Activated B cell treated with CpG ODN at 0.5 μM for 24 hours (primary cell): ENCODE results near the gene CAPRIN1. TPM values are rescaled to one million over a fixed set of nuclear protein-coding genes. Genes with fewer than 3 reads are reported as not detected.
"Not testable (repeated sequence)": the region's sequence is repeated elsewhere in the genome, so short reads cannot be mapped to it uniquely, and the experiment has no call there.

Experiments
- ATAC-seq: fragments of 200-7000 bp; cut with Tn5 transposase; one replicate; pipeline ENCODE4 v1.10.0; 2021; ENCODE audit warnings: low read depth, mild to moderate bottlenecking, moderate library complexity
- CTCF ChIA-PET: fragments of 350-600 bp; sonication (Branson Sonifier 250); formaldehyde crosslinking; loops from one replicate; lab custom pipeline; 2021; ENCODE audit warnings: antibody characterized with exemption; lab: Charles Lee
- POLR2A ChIA-PET: fragments of 350-600 bp; sonication (Branson Sonifier 250); formaldehyde crosslinking; loops from one replicate; lab custom pipeline; 2021; ENCODE audit warnings: antibody characterized with exemption; lab: Charles Lee
- DNase-seq: peaks from one replicate; pipeline ENCODE4 v3.0.0; 2022
- H3K27ac Mint-ChIP-seq: one replicate; pipeline ENCODE4 v1.8.0; 2020; ENCODE audit warnings: mixed read lengths
- H3K27me3 Mint-ChIP-seq: one replicate; pipeline ENCODE4 v1.8.0; 2021; ENCODE audit warnings: mixed read lengths
- H3K36me3 Mint-ChIP-seq: one replicate; pipeline ENCODE4 v1.8.0; 2021; ENCODE audit warnings: low read depth, mixed read lengths
- H3K4me1 Mint-ChIP-seq: one replicate; pipeline ENCODE4 v1.8.0; 2021; ENCODE audit warnings: mixed read lengths
- H3K4me3 Mint-ChIP-seq: one replicate; pipeline ENCODE4 v1.8.0; 2020; ENCODE audit warnings: mild to moderate bottlenecking, mixed read lengths
- H3K9me3 Mint-ChIP-seq: one replicate; pipeline ENCODE4 v1.8.0; 2020; ENCODE audit warnings: mixed read lengths
- CTCF ChIP-seq: fragments of 200-600 bp; IDR thresholded peaks from one replicate; pipeline ENCODE4 v1.8.0; 2022; ENCODE audit warnings: antibody characterized with exemption, mild to moderate bottlenecking
- intact Hi-C: fragments of 100-400 bp; cut with micrococcal nuclease; formaldehyde crosslinking; loops from one replicate; pipeline ENCODE4 v1.15.1; 2024
- total RNA-seq: library from RNA; stranded (reverse); gene quantifications from 2 replicates; pipeline ENCODE4 v1.2.3, GENCODE V29; 2022

The CAPRIN1 gene
- total RNA-seq, 1 donor from 2014 or later, result 158 TPM

DNA sequence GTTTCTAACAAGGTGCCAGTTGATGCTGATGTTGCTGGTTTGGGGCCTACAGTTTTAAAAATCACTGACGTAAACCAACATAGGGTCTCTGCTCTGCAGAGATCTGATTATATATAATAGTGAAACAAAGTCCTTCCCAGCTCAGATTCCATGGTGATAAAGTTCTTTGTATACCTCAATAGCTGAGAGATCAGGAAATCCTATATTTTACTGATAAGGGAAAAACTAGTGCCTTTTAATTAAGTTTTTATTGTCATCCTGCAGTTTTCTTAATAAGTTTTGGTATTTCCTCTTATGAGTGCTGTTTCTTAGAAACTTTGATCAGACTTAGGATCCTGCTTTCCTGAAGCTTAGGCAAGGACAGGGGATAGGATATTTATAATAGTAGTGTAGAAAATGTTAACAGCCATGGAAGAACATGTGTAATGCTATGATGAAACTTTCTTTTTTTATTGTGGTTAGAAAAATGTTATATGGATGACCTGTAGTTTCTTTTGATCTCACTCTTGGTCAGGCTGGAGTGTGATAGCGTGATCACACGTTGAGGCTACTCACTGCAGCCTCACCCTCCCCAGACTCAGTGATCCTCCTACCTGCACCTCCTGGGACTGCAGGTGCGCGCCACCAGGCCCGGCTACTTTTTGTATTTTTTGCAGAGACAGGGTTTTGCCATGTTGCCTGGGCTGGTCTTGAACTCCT, 14.1 kb downstream of the CAPRIN1 start:
- ChIA-PET POLR2A (interaction anchor here (1.0 kb wide), 1 partner anchor 40 kb away, joined by 4 read pairs; the partner anchor contains the start of gene NAT10), CTCF (interaction anchor here (1.1 kb wide), 1 partner anchor 10 kb away, joined by 3 read pairs; no protein-coding TSS in a partner anchor)
- peaks cover 32% of the 10 kb centered on the region for H3K36me3 Mint-ChIP-seq
- H3K4me1 Mint-ChIP-seq, result peaks cover 55% of the 10 kb centered on the region
- H3K9me3 Mint-ChIP-seq, result no peaks in the 10 kb centered on the region
- no peaks in the 10 kb centered on the region for H3K27me3 Mint-ChIP-seq
- no peak overlapping the region for H3K4me3 Mint-ChIP-seq
- TF ChIP-seq CTCF, result no peak
- DNase-seq, result no peak
- no peak for ATAC-seq
- intact Hi-C loops, result loop anchor here (5.0 kb wide), 1 partner anchor 68 kb away; no protein-coding TSS in a partner anchor
- H3K27ac Mint-ChIP-seq, result no peak overlapping the region

DNA sequence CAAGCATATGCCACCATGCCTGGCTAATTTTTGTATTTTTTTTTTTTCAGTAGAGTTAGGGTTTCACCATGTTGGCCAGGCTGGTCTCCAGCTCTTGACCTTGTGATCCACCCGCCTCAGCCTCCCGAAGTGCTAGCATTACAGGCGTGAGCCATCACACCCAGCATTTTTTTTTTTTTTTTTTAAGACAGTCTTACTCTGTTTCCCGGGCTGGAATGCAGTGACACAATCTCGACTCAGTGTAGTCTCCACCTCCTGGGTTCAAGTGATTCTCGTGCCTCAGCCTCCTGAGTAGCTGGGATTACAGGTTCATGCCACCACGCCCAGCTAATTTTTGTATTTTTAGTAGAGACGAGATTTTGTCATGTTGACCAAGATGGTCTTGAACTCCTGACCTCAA, 15.2 kb downstream of the CAPRIN1 start:
- not testable (repeated sequence) for DNase-seq
- H3K27ac Mint-ChIP-seq, result peak overlapping the region; percentile 76

GRCh38 chr11:34067383-34068065, 16.0 kb downstream of the CAPRIN1 start:
- CTCF ChIA-PET, result interaction anchor here (1.3 kb wide), 1 partner anchor 71 kb away, joined by 3 read pairs; no protein-coding TSS in a partner anchor
- DNase-seq (no peak), ATAC-seq (peak; percentile 86)
- peak overlapping the region; percentile 76 for H3K27ac Mint-ChIP-seq
- no peak for TF ChIP-seq CTCF
- intact Hi-C loops, result loop anchor here (1.0 to 5.0 kb wide), 2 partner anchors 16 to 70 kb away; partner anchors contain the start of gene CAPRIN1
- no peaks in the 10 kb centered on the region for H3K27me3 Mint-ChIP-seq
- H3K4me3 Mint-ChIP-seq, result peak overlapping the region; percentile 25
- peaks cover 33% of the 10 kb centered on the region for H3K36me3 Mint-ChIP-seq
- H3K9me3 Mint-ChIP-seq, result no peaks in the 10 kb centered on the region
- POLR2A ChIA-PET, result interaction anchor here (0.5 to 1.7 kb wide), 4 partner anchors 8 to 82 kb away, joined by 3 to 4 read pairs (median 3); no protein-coding TSS in a partner anchor
- peaks cover 49% of the 10 kb centered on the region for H3K4me1 Mint-ChIP-seq

More for the DNA sequence above, 15.2 kb downstream of the CAPRIN1 start:
- H3K9me3 Mint-ChIP-seq, CTCF ChIA-PET, H3K27me3 Mint-ChIP-seq, H3K4me3 Mint-ChIP-seq, ATAC-seq: not testable (repeated sequence)
- POLR2A ChIA-PET, result interaction anchor here (0.6 kb wide), 1 partner anchor 9 kb away, joined by 3 read pairs; no protein-coding TSS in a partner anchor
- peaks cover 52% of the 10 kb centered on the region for H3K4me1 Mint-ChIP-seq
- intact Hi-C loops, result loop anchor here (1.0 to 5.0 kb wide), 2 partner anchors 15 to 69 kb away; partner anchors contain the start of gene CAPRIN1
- peaks cover 32% of the 10 kb centered on the region for H3K36me3 Mint-ChIP-seq

- POLR2A ChIA-PET, result interaction anchor here (0.9 to 1.7 kb wide), 3 partner anchors 9 to 12 kb away, joined by 3 to 4 read pairs (median 3); no protein-coding TSS in a partner anchor
- Mint-ChIP-seq H3K4me1 (peaks cover 46% of the 10 kb centered on the region), H3K27me3 (no peaks in the 10 kb centered on the region), H3K4me3 (no peak overlapping the region), H3K36me3 (peaks cover 36% of the 10 kb centered on the region), H3K27ac (peak overlapping the region; percentile 70), H3K9me3 (no peaks in the 10 kb centered on the region)
- ATAC-seq, result peak; percentile 47
- TF ChIP-seq CTCF, result no peak
- DNase-seq, result no peak
- CTCF ChIA-PET, result interaction anchor here (1.3 kb wide), 1 partner anchor 71 kb away, joined by 3 read pairs; no protein-coding TSS in a partner anchor
- intact Hi-C loops, result loop anchor here (5.0 kb wide), 1 partner anchor 71 kb away; no protein-coding TSS in a partner anchor
These were observed 16.6 kb downstream of the CAPRIN1 start for GRCh38 chr11:34068111-34068510.

DNA sequence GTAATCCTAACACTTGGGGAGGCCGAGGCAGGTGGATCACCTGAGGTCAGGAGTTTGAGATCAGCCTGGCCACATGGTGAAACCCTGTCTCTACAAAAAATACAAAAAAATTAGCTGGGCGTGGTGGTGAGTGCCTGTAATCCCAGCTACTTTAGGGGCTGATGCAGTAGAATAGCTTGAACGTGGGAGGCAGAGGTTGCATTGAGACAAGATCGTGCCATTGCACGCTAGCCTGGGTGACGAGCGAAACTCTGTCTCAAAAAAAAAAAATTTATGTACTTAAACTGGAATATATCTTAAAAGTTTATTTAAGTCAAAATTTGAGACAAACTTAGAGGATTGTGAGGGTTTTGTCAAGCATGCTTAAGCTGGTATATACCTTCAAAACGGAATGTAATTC, 19.8 kb downstream of the CAPRIN1 start:
- ChIA-PET CTCF (interaction anchor here (0.7 kb wide), 1 partner anchor 980 kb away, joined by 3 read pairs; no protein-coding TSS in a partner anchor), POLR2A (interaction anchor here (1.0 kb wide), 1 partner anchor 32 kb away, joined by 4 read pairs; no protein-coding TSS in a partner anchor)
- H3K4me3 Mint-ChIP-seq, H3K27me3 Mint-ChIP-seq, H3K9me3 Mint-ChIP-seq, DNase-seq, intact Hi-C loops, ATAC-seq: not testable (repeated sequence)
- Mint-ChIP-seq H3K27ac (peak overlapping the region; percentile 24), H3K4me1 (peaks cover 33% of the 10 kb centered on the region), H3K36me3 (peaks cover 42% of the 10 kb centered on the region)
